Liver (tissue), 9 donors: Measurements from ENCODE around the gene USP9X. TPM values are rescaled to one million over a fixed set of nuclear protein-coding genes. Genes with fewer than 3 reads are reported as not detected.

Experiments
- DNase-seq: peaks from one replicate; pipeline ENCODE4 v3.0.0-alpha.2; 2017; ENCODE audit warnings: low spot score
- H3K27ac ChIP-seq, 2 donors: one replicate each; pipeline ENCODE4 v1.7.0; 2013; ENCODE audit warnings: inconsistent platforms in 2 of 2, low read length in 2 of 2, control low read depth in 1 of 2, low read depth in 1 of 2, mild to moderate bottlenecking in 1 of 2
- H3K27me3 ChIP-seq, 4 donors: one replicate each; pipeline versions ENCODE4 v1.6.1 to v1.7.0; 2013; ENCODE audit warnings: low read length in 3 of 4, inconsistent platforms in 1 of 4, mild to moderate bottlenecking in 1 of 4, moderate library complexity in 1 of 4; ENCODE audit not compliant: control insufficient read depth in 4 of 4, insufficient read depth in 4 of 4
- H3K36me3 ChIP-seq, 4 donors: one replicate each; pipeline versions ENCODE4 v1.6.1 to v1.7.0; 2013; ENCODE audit warnings: low read length in 3 of 4, mild to moderate bottlenecking in 3 of 4, low read depth in 1 of 4, moderate library complexity in 1 of 4; ENCODE audit not compliant: control insufficient read depth in 4 of 4, insufficient read depth in 3 of 4
- H3K4me1 ChIP-seq, 4 donors: one replicate each; pipeline versions ENCODE4 v1.6.1 to v1.7.0; 2013; ENCODE audit warnings: low read length in 3 of 4, mild to moderate bottlenecking in 3 of 4, moderate library complexity in 1 of 4; ENCODE audit not compliant: control insufficient read depth in 4 of 4, insufficient read depth in 4 of 4
- H3K4me3 ChIP-seq, 3 donors: one replicate each; pipeline versions ENCODE4 v1.6.1 to v1.7.0; 2013; ENCODE audit warnings: low read length in 3 of 3, control low read depth in 1 of 3, low read depth in 1 of 3, mild to moderate bottlenecking in 1 of 3
- H3K9ac ChIP-seq, 2 donors: one replicate each; pipeline ENCODE4 v1.7.0; 2013; ENCODE audit warnings: low read length in 2 of 2, mild to moderate bottlenecking in 2 of 2, moderate library complexity in 2 of 2, control low read depth in 1 of 2, low read depth in 1 of 2
- H3K9me3 ChIP-seq, 4 donors: one replicate each; pipeline versions ENCODE4 v1.6.1 to v1.7.0; 2013; ENCODE audit warnings: low read length in 3 of 4; ENCODE audit not compliant: control insufficient read depth in 4 of 4
- ATF3 ChIP-seq: IDR thresholded peaks from 2 replicates; pipeline ENCODE4 v1.6.1; 2016; ENCODE audit warnings: antibody characterized with exemption
- CTCF ChIP-seq: fragments of 150-350 bp; IDR thresholded peaks from 2 replicates; pipeline ENCODE4 v1.5.1; 2017; ENCODE audit warnings: improper control_type of control experiment, low read depth, low read length; ENCODE audit not compliant: missing input control
- EGR1 ChIP-seq, 2 donors: IDR thresholded peaks; 2 replicates each; pipeline ENCODE4 v1.6.1; 2016 to 2018; ENCODE audit warnings: antibody characterized with exemption in 2 of 2, low read depth in 2 of 2
- FOXA1 ChIP-seq: IDR thresholded peaks from 2 replicates; pipeline ENCODE4 v1.6.1; 2016; ENCODE audit warnings: antibody characterized with exemption
- FOXA2 ChIP-seq: IDR thresholded peaks from 2 replicates; pipeline ENCODE4 v1.6.1; 2016; ENCODE audit warnings: antibody characterized with exemption
- GABPA ChIP-seq, 2 donors: IDR thresholded peaks in 1 of 2; conservative IDR thresholded peaks in 1 of 2; 2 replicates each; pipeline ENCODE4 v1.6.1; 2016; ENCODE audit warnings: antibody characterized with exemption in 2 of 2, mild to moderate bottlenecking in 1 of 2, moderate library complexity in 1 of 2
- HNF4A ChIP-seq, 2 donors: conservative IDR thresholded peaks; 2 replicates each; pipeline ENCODE4 v1.6.1; 2016; ENCODE audit warnings: antibody characterized with exemption in 2 of 2, mild to moderate bottlenecking in 2 of 2
- HNF4G ChIP-seq: IDR thresholded peaks from 2 replicates; pipeline ENCODE4 v1.6.1; 2016; ENCODE audit warnings: antibody characterized with exemption
- JUND ChIP-seq, 2 donors: IDR thresholded peaks; 2 replicates each; pipeline ENCODE4 v1.6.1; 2016; ENCODE audit warnings: antibody characterized with exemption in 2 of 2
- MAX ChIP-seq: IDR thresholded peaks from 2 replicates; pipeline ENCODE4 v1.6.1; 2016; ENCODE audit warnings: antibody characterized with exemption
- RAD21 ChIP-seq, 2 donors: IDR thresholded peaks; 2 replicates each; pipeline ENCODE4 v1.6.1; 2016; ENCODE audit warnings: antibody characterized with exemption in 2 of 2, mild to moderate bottlenecking in 2 of 2
- REST ChIP-seq: IDR thresholded peaks from 2 replicates; pipeline ENCODE4 v1.6.1; 2016; ENCODE audit warnings: antibody characterized with exemption, mild to moderate bottlenecking
- RXRA ChIP-seq, 2 donors: IDR thresholded peaks; 2 replicates each; pipeline ENCODE4 v1.6.1; 2017 to 2018; ENCODE audit warnings: antibody characterized with exemption in 2 of 2, mild to moderate bottlenecking in 1 of 2
- SP1 ChIP-seq: IDR thresholded peaks from 2 replicates; pipeline ENCODE4 v1.6.1; 2018; ENCODE audit warnings: antibody characterized with exemption, mild to moderate bottlenecking
- TAF1 ChIP-seq: conservative IDR thresholded peaks from 2 replicates; pipeline ENCODE4 v1.6.1; 2016; ENCODE audit warnings: antibody characterized with exemption, mild to moderate bottlenecking
- YY1 ChIP-seq: IDR thresholded peaks from 2 replicates; pipeline ENCODE4 v1.6.1; 2016; ENCODE audit warnings: antibody characterized with exemption, mild to moderate bottlenecking
- ZBTB33 ChIP-seq: IDR thresholded peaks from 2 replicates; pipeline ENCODE4 v1.6.1; 2016; ENCODE audit warnings: antibody characterized with exemption
- WGBS: extraction: QIAGEN DNeasy Blood & Tissue Kit; methylation state at CpG from one replicate; pipeline ENCODE4 v1.1.7; 2013; 5-methylcytosine and 5-hydroxymethylcytosine counted together
- polyA plus RNA-seq, 2 donors: library from polyadenylated mRNA; stranded (reverse) in 1 of 2; unstranded in 1 of 2; fragments of 200-250 nt in 1 of 2; fragments of >200 nt in 1 of 2; fragmentation: Nextera tagmentation in 1 of 2; extraction: Ambion mirVana in 1 of 2; gene quantifications; one replicate each; pipeline versions ENCODE4 v1.2.1 to v1.2.3, GENCODE V29; 2013 to 2015
- total RNA-seq, 2 donors: library from RNA; depleted of rRNA; stranded (reverse); fragments of >200 nt; gene quantifications; one replicate each; pipeline ENCODE4 v1.2.3, GENCODE V29; 2014
- donor health status: healthy.
- donor health status: healthy.
- donor health status: healthy.
- donor health status: healthy.
- donor health status: healthy.

Gene USP9X
- total and polyA plus RNA-seq, 4 donors: 13.4 to 117 (median 60.9) TPM

- 44% methylated on average over 5 of the region's 5 CpGs for WGBS
- TF ChIP-seq FOXA2: no peak
- no peak for TF ChIP-seq TAF1
- no peak for TF ChIP-seq HNF4G
- peak; percentile 50 for TF ChIP-seq CTCF
- no peak for TF ChIP-seq SP1
- no peak for TF ChIP-seq REST
- TF ChIP-seq RAD21 (IDR thresholded peaks at IDR 0.05): peak; percentile 50 to 77
- TF ChIP-seq FOXA1: no peak
- no peak for TF ChIP-seq JUND (IDR thresholded peaks at IDR 0.05)
- H3K36me3 ChIP-seq: peaks cover 0 to 25% (median 14%) of the 10 kb centered on the region in 4 donors
- H3K27me3 ChIP-seq: no peaks in the 10 kb centered on the region
- no peaks in the 10 kb centered on the region for H3K9me3 ChIP-seq
- no peak overlapping the region for H3K27ac ChIP-seq
- no peak for DNase-seq
- no peak overlapping the region for H3K4me3 ChIP-seq
- peaks cover 0 to 3% (median 0%) of the 10 kb centered on the region in 4 donors for H3K4me1 ChIP-seq
- no peak overlapping the region for H3K9ac ChIP-seq
These were observed 95.1 kb downstream of the USP9X start for GRCh38 chrX:41180194-41180908.

- Histone ChIP-seq H3K27me3 (no peaks in the 10 kb centered on the region), H3K36me3 (peaks cover 0 to 39% (median 27%) of the 10 kb centered on the region in 4 donors), H3K9ac (no peak overlapping the region), H3K4me1 (peaks cover 0 to 3% (median 0%) of the 10 kb centered on the region in 4 donors), H3K27ac (no peak overlapping the region), H3K4me3 (no peak overlapping the region), H3K9me3 (no peaks in the 10 kb centered on the region)
- 81% methylated on average over 3 of the region's 3 CpGs for WGBS
- no peak for DNase-seq
- TF ChIP-seq EGR1 (IDR thresholded peaks at IDR 0.05; ENCODE audit: low read depth in 2 of 2): no peak
- no peak for TF ChIP-seq RAD21 (IDR thresholded peaks at IDR 0.05)
- TF ChIP-seq CTCF: no peak
- no peak for TF ChIP-seq RXRA (IDR thresholded peaks at IDR 0.05)
- TF ChIP-seq ATF3: no peak
- TF ChIP-seq HNF4A (conservative IDR thresholded peaks at IDR 0.05): no peak
- no peak for TF ChIP-seq SP1
- TF ChIP-seq JUND (IDR thresholded peaks at IDR 0.05): no peak
- no peak for TF ChIP-seq GABPA (IDR thresholded peaks at IDR 0.05 in 1 of 2, conservative IDR thresholded peaks at IDR 0.05 in 1 of 2)
- TF ChIP-seq TAF1: no peak
- TF ChIP-seq YY1: no peak
- no peak for TF ChIP-seq FOXA2
- no peak for TF ChIP-seq REST
- TF ChIP-seq MAX: no peak
- TF ChIP-seq ZBTB33: no peak
These were observed 99.1 kb downstream of the USP9X start for GRCh38 chrX:41184312-41184711.
